GM12878 (cell line): Measurements from ENCODE around the gene UGT1A7. TPM values are rescaled to one million over a fixed set of nuclear protein-coding genes. Genes with fewer than 3 reads are reported as not detected.

Source experiments
- ATAC-seq: fragments of 200-7000 bp; cut with Tn5 transposase; 3 replicates; pipeline ENCODE4 v1.9.1; 2020; ENCODE audit warnings: mild to moderate bottlenecking, moderate library complexity
- BruUV-seq: library from RNA; stranded (reverse); fragments of 400-500 nt; replicated peaks from 2 replicates; lab custom pipeline; 2021; lab: Mats Ljungman, UMichigan
- CTCF ChIA-PET: fragments of 300-600 bp; sonication (Branson Sonifier 250); formaldehyde crosslinking; extraction: SDS; loops from one replicate; lab custom pipeline; 2021; ENCODE audit warnings: inconsistent platforms; lab: Yijun Ruan, JAX
- POLR2A ChIA-PET: fragments of 350-600 bp; formaldehyde crosslinking; extraction: SDS; loops from one replicate; lab custom pipeline; 2021; ENCODE audit warnings: inconsistent platforms; lab: Charles Lee
- RAD21 ChIA-PET: fragments of 300-600 bp; sonication (Branson Sonifier 250); formaldehyde crosslinking; loops from one replicate; lab custom pipeline; 2023; ENCODE audit warnings: antibody characterized with exemption; ENCODE audit not compliant: unreplicated experiment; lab: Charles Lee
- SMC1A ChIA-PET: fragments of 300-600 bp; sonication (Branson Sonifier 250); formaldehyde crosslinking; loops from one replicate; lab custom pipeline; 2023; ENCODE audit not compliant: unreplicated experiment, uncharacterized antibody; lab: Charles Lee
- DNase-seq: peaks from one replicate; pipeline ENCODE4 v3.0.0-alpha.2; 2011; ENCODE audit warnings: low read depth, low spot score
- FAIRE-seq: peaks from 3 replicates; lab custom pipeline; 2011; peaks lifted over from hg19 to GRCh38; lab: Jason Lieb, UNC
- H2AFZ ChIP-seq: 2 replicates; pipeline ENCODE4 v1.6.0; 2011; ENCODE audit warnings: low read depth, low read length, control low read depth; ENCODE audit not compliant: control insufficient read depth
- H3K27ac ChIP-seq: 2 replicates; pipeline ENCODE4 v1.5.1; 2011; ENCODE audit warnings: control low read depth; ENCODE audit not compliant: control insufficient read depth, insufficient read depth
- H3K27me3 ChIP-seq, 2 experiments: replicated peaks in 1 of 2; 2 replicates each; pipeline versions ENCODE4 v1.6.0 to v1.6.1; 2011; ENCODE audit warnings: low read length in 1 of 2; ENCODE audit not compliant: control insufficient read depth in 2 of 2, insufficient read depth in 2 of 2
- H3K36me3 ChIP-seq, 2 experiments: 2 replicates each; pipeline ENCODE4 v1.5.1; 2011; ENCODE audit warnings: low read length in 1 of 2; ENCODE audit not compliant: control insufficient read depth in 2 of 2, insufficient read depth in 2 of 2
- H3K4me1 ChIP-seq: 2 replicates; pipeline ENCODE4 v1.6.1; 2011; ENCODE audit warnings: mild to moderate bottlenecking, low read length, moderate library complexity, mixed read lengths; ENCODE audit not compliant: control insufficient read depth, insufficient read depth
- H3K4me2 ChIP-seq: 2 replicates; pipeline ENCODE4 v1.6.0; 2011; ENCODE audit warnings: control low read depth; ENCODE audit not compliant: control insufficient read depth, insufficient read depth
- H3K4me3 ChIP-seq: fragments of 200-600 bp; sonication (generic); 2 replicates; pipeline ENCODE4 v1.5.1; 2016
- H3K79me2 ChIP-seq: 2 replicates; pipeline ENCODE4 v1.6.0; 2011; ENCODE audit warnings: low read length; ENCODE audit not compliant: control insufficient read depth, insufficient read depth
- H3K9ac ChIP-seq: 2 replicates; pipeline ENCODE4 v1.8.0; 2011; ENCODE audit warnings: low read length, control low read depth, mixed read lengths; ENCODE audit not compliant: control insufficient read depth, insufficient read depth
- H3K9me3 ChIP-seq: replicated peaks from 3 replicates; pipeline ENCODE4 v1.5.1; 2011; ENCODE audit warnings: mild to moderate bottlenecking, low read length; ENCODE audit not compliant: control insufficient read depth, insufficient read depth
- H4K20me1 ChIP-seq: 2 replicates; pipeline ENCODE4 v1.6.0; 2011; ENCODE audit not compliant: control insufficient read depth, insufficient read depth
- CREB1 ChIP-seq: IDR thresholded peaks from 2 replicates; pipeline ENCODE4 v1.6.1; 2012; ENCODE audit warnings: low read depth, mild to moderate bottlenecking, inconsistent platforms
- ELK1 ChIP-seq: IDR thresholded peaks from 2 replicates; pipeline ENCODE4 v1.6.1; 2012; ENCODE audit warnings: low read depth, low read length, improper control_type of control experiment
- ESRRA ChIP-seq: IDR thresholded peaks from 2 replicates; pipeline ENCODE4 v1.6.1; 2012; ENCODE audit warnings: mild to moderate bottlenecking, low read length, improper control_type of control experiment
- HDGF ChIP-seq: fragments of 450-650 bp; IDR thresholded peaks from 2 replicates; pipeline ENCODE4 v1.6.1; 2016; ENCODE audit warnings: antibody characterized with exemption
- MTA3 ChIP-seq: IDR thresholded peaks from 2 replicates; pipeline ENCODE4 v1.6.1; 2012; ENCODE audit warnings: low read length, inconsistent platforms, borderline replicate concordance
- SREBF1 ChIP-seq: IDR thresholded peaks from 2 replicates; pipeline ENCODE4 v1.6.1; 2012; ENCODE audit warnings: mild to moderate bottlenecking, low read length
- SRF ChIP-seq, 2 experiments: IDR thresholded peaks; 2 replicates each; pipeline ENCODE4 v1.6.1; 2011; ENCODE audit warnings: low read depth in 2 of 2, low read length in 2 of 2, mild to moderate bottlenecking in 1 of 2, moderate library complexity in 1 of 2
- STAT3 ChIP-seq: IDR thresholded peaks from 2 replicates; pipeline ENCODE4 v1.6.1; 2011; ENCODE audit warnings: low read depth, low read length, improper control_type of control experiment
- SUPT20H ChIP-seq: IDR thresholded peaks from 2 replicates; pipeline ENCODE4 v1.6.1; 2011; ENCODE audit warnings: low read depth, mild to moderate bottlenecking, low read length, moderate library complexity, borderline replicate concordance; ENCODE audit not compliant: control insufficient read depth
- TBL1XR1 ChIP-seq: IDR thresholded peaks from 2 replicates; pipeline ENCODE4 v1.6.1; 2012; ENCODE audit warnings: low read depth, low read length, improper control_type of control experiment
- TCF3 ChIP-seq: IDR thresholded peaks from 2 replicates; pipeline ENCODE4 v1.6.1; 2012; ENCODE audit warnings: low read depth, mild to moderate bottlenecking, low read length, borderline replicate concordance; ENCODE audit not compliant: insufficient read depth
- ZNF274 ChIP-seq: IDR thresholded peaks from one replicate; pipeline ENCODE4 v1.8.0; 2011; ENCODE audit not compliant: insufficient read length, insufficient read depth
- WGBS: methylation state at CpG from one replicate; pipeline ENCODE4 v1.1.6; 2016; ENCODE audit warnings: low lambda C conversion rate; ENCODE audit not compliant: insufficient replicate concordance, insufficient coverage; ENCODE audit errors: missing lambda C conversion rate; 5-methylcytosine and 5-hydroxymethylcytosine counted together
- in situ Hi-C: fragments of 300-500 bp; cut with MboI; formaldehyde crosslinking; loops from 9 replicates; pipeline ENCODE4 v1.14.3; 2018; ENCODE audit warnings: mixed read lengths
- intact Hi-C: fragments of 100-400 bp; cut with micrococcal nuclease; formaldehyde crosslinking; loops from one replicate; pipeline ENCODE4 v1.14.2; 2022; ENCODE audit not compliant: unreplicated experiment
- polyA plus RNA-seq, 11 experiments: library from polyadenylated mRNA; depleted of rRNA in 4 of 11; unstranded in 6 of 11; stranded (reverse) in 5 of 11; fragments of >200 nt; fragmentation: Nextera tagmentation in 4 of 11; fragmentation: Illumina TruSeq in 1 of 11; extraction: Ambion mirVana in 4 of 11; extraction: Trizol in 1 of 11; gene quantifications; 1 replicate in 1 of 11; 2 replicates in 10 of 11; pipeline versions ENCODE4 v1.2.1 to v1.2.3, GENCODE V29; 2011 to 2016; ENCODE audit warnings: inconsistent platforms in 2 of 11, missing spikeins in 2 of 11, low read depth in 1 of 11
- total RNA-seq, 4 experiments: library from RNA; depleted of rRNA in 3 of 4; stranded (reverse); fragments of >200 nt in 3 of 4; fragmentation: Illumina TruSeq in 1 of 4; extraction: Trizol in 1 of 4; gene quantifications; 2 replicates each; pipeline versions ENCODE4 v1.2.1 to v1.2.3, GENCODE V29; 2013 to 2021

UGT1A7 gene
- total and polyA plus RNA-seq, 10 of the 15 experiments (the other 5 are each of a cell fraction or from before 2014, with no cell fraction given): not detected

DNA sequence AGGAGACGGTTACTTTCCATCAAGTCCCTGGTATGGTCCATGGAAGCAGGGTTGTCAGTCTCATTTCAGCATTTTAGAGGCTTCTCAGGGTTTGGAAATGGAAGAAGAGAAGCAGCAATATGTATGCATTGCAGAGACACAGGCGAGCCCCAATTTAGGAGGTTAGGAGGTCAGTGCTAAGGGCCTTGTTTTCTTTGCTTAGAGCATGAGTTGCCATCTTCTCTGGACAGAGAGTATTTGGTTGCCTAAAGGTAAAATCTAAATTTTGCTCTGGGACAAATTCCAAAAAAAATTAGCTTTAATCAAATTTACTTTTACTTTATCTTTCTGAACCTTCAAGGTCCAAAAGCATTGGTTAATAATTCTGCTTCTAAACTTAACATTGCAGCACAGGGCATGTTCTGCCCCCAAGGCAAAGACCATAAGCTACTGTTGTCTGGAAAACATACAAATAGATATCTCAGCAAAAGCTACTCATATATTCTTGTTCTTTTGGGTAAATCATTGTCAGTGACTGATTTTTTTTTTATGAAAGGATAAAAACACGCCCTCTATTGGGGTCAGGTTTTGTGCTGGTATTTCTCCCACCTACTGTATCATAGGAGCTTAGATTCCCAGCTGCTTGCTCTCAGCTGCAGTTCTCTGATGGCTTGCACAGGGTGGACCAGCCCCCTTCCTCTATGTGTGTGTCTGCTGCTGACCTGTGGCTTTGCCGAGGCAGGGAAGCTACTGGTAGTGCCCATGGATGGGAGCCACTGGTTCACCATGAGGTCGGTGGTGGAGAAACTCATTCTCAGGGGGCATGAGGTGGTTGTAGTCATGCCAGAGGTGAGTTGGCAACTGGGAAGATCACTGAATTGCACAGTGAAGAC, 10.2 kb upstream of the UGT1A7 start, which contains the start of gene UGT1A9:
Gene UGT1A9 (plus strand): TSS at position 609 of the 872 bp plus-strand sequence. CDS start 37 bp downstream, at position 646.
- ChIA-PET SMC1A (no interaction called here), CTCF (interaction anchor here (1.1 kb wide), 1 partner anchor 267 kb away, joined by 3 read pairs; no protein-coding TSS in a partner anchor), POLR2A (no interaction called here), RAD21 (no interaction called here)
- no peaks in the 10 kb centered on the region for H3K4me1 ChIP-seq
- in situ Hi-C loops: no loop called here
- DNase-seq (no peak), ATAC-seq (no peak), FAIRE-seq (no peak)
- no peaks in the 10 kb centered on the region for H3K9me3 ChIP-seq
- H3K79me2 ChIP-seq: no peaks in the 10 kb centered on the region
- 45% methylated on average over 5 of the region's 5 CpGs for WGBS
- no peaks in the 10 kb centered on the region for H3K36me3 ChIP-seq
- no peak within 1 kb of the TSS for H3K27ac ChIP-seq
- no peak within 1 kb of the TSS for H3K9ac ChIP-seq
- H2AFZ ChIP-seq: no peak within 1 kb of the TSS
- H4K20me1 ChIP-seq: no peaks in the 10 kb centered on the region
- H3K4me3 ChIP-seq: no peak within 1 kb of the TSS
- intact Hi-C loops: no loop called here
- TF ChIP-seq ELK1: no peak
- TF ChIP-seq SRF (IDR thresholded peaks at IDR 0.05; ENCODE audit: low read depth in 2 of 2, low read length in 2 of 2): no peak
- no peak for TF ChIP-seq HDGF
- no peak for TF ChIP-seq TCF3
- TF ChIP-seq CREB1: no peak
- no peak for TF ChIP-seq ESRRA
- no peak for TF ChIP-seq ZNF274
- TF ChIP-seq SREBF1: no peak
- TF ChIP-seq TBL1XR1: no peak
- TF ChIP-seq STAT3: no peak
- TF ChIP-seq MTA3: no peak
- no peak for TF ChIP-seq SUPT20H
- no peaks in the 10 kb centered on the region; a peak in 1 of 4 replicates for H3K27me3 ChIP-seq
- H3K4me2 ChIP-seq: no peak within 1 kb of the TSS
- BruUV-seq: no TSS peak
